KOPT-K1 (cell line): ENCODE measurements around the gene TMEM174.

Experiments used
- H3K27ac ChIP-seq: fragments of 200-600 bp; sonication (generic); 2 replicates; pipeline ENCODE4 v1.5.1; 2016; ENCODE audit warnings: antibody characterized with exemption, mild to moderate bottlenecking, low read depth, low read length; ENCODE audit not compliant: poor library complexity, severe bottlenecking
- H3K36me3 ChIP-seq: fragments of 200-600 bp; sonication (generic); 2 replicates; pipeline ENCODE4 v1.5.1; 2017; ENCODE audit warnings: antibody characterized with exemption, mild to moderate bottlenecking, low read length, moderate library complexity; ENCODE audit not compliant: insufficient read depth
- H3K9me3 ChIP-seq: fragments of 200-600 bp; sonication (generic); 2 replicates; pipeline ENCODE4 v1.5.1; 2017; ENCODE audit warnings: antibody characterized with exemption, low read length, mild to moderate bottlenecking; ENCODE audit not compliant: insufficient read depth, poor library complexity, severe bottlenecking

Gene TMEM174

GRCh38 chr5:73172951-73173350, at the start of gene TMEM174:
Gene TMEM174 (plus strand): TSS chr5:73173193. CDS start chr5:73173244, 51 bp downstream.
- no peak within 1 kb of the TSS for H3K27ac ChIP-seq
- H3K9me3 ChIP-seq, result no peaks in the 10 kb centered on the region
- H3K36me3 ChIP-seq, result no peaks in the 10 kb centered on the region

- Histone ChIP-seq H3K9me3 (no peaks in the 10 kb centered on the region), H3K36me3 (no peaks in the 10 kb centered on the region), H3K27ac (no peak overlapping the region)
Observed at GRCh38 chr5:73125289-73125688, 47.7 kb upstream of the TMEM174 start.

GRCh38 chr5:73126381-73126780, 46.6 kb upstream of the TMEM174 start:
- H3K36me3 ChIP-seq, result no peaks in the 10 kb centered on the region
- H3K27ac ChIP-seq, result no peak overlapping the region
- H3K9me3 ChIP-seq, result no peaks in the 10 kb centered on the region

- no peaks in the 10 kb centered on the region for H3K9me3 ChIP-seq
- no peaks in the 10 kb centered on the region for H3K36me3 ChIP-seq
- no peak overlapping the region for H3K27ac ChIP-seq
Observed at GRCh38 chr5:73126957-73127356, 46.0 kb upstream of the TMEM174 start.

GRCh38 chr5:73129143-73129542, 43.9 kb upstream of the TMEM174 start:
- Histone ChIP-seq H3K9me3 (no peaks in the 10 kb centered on the region), H3K36me3 (no peaks in the 10 kb centered on the region), H3K27ac (no peak overlapping the region)

- Histone ChIP-seq H3K36me3 (no peaks in the 10 kb centered on the region), H3K27ac (no peak overlapping the region), H3K9me3 (no peaks in the 10 kb centered on the region)
Observed at GRCh38 chr5:73130811-73131210, 42.2 kb upstream of the TMEM174 start.

GRCh38 chr5:73131711-73132425, 41.1 kb upstream of the TMEM174 start:
- Histone ChIP-seq H3K36me3 (no peaks in the 10 kb centered on the region), H3K9me3 (no peaks in the 10 kb centered on the region), H3K27ac (no peak overlapping the region)

- no peaks in the 10 kb centered on the region for H3K36me3 ChIP-seq
- no peak overlapping the region for H3K27ac ChIP-seq
Observed at GRCh38 chr5:73132759-73133158, 40.2 kb upstream of the TMEM174 start.

GRCh38 chr5:73135021-73135420, 38.0 kb upstream of the TMEM174 start:
- H3K36me3 ChIP-seq, result no peaks in the 10 kb centered on the region
- no peak overlapping the region for H3K27ac ChIP-seq
- no peaks in the 10 kb centered on the region for H3K9me3 ChIP-seq

More at GRCh38 chr5:73132759-73133158, 40.2 kb upstream of the TMEM174 start:
- no peaks in the 10 kb centered on the region for H3K9me3 ChIP-seq

GRCh38 chr5:73135429-73136054, 37.5 kb upstream of the TMEM174 start:
- Histone ChIP-seq H3K36me3 (no peaks in the 10 kb centered on the region), H3K27ac (no peak overlapping the region)

GRCh38 chr5:73136055-73136562, 36.9 kb upstream of the TMEM174 start:
- Histone ChIP-seq H3K9me3 (no peaks in the 10 kb centered on the region), H3K27ac (no peak overlapping the region), H3K36me3 (no peaks in the 10 kb centered on the region)

More at GRCh38 chr5:73135429-73136054, 37.5 kb upstream of the TMEM174 start:
- H3K9me3 ChIP-seq, result no peaks in the 10 kb centered on the region

GRCh38 chr5:73137563-73138530, 35.1 kb upstream of the TMEM174 start:
- no peaks in the 10 kb centered on the region for H3K9me3 ChIP-seq
- H3K36me3 ChIP-seq, result no peaks in the 10 kb centered on the region
- no peak overlapping the region for H3K27ac ChIP-seq

GRCh38 chr5:73139485-73139884, 33.5 kb upstream of the TMEM174 start:
- H3K27ac ChIP-seq, result no peak overlapping the region
- no peaks in the 10 kb centered on the region for H3K9me3 ChIP-seq
- no peaks in the 10 kb centered on the region for H3K36me3 ChIP-seq

- H3K36me3 ChIP-seq, result no peaks in the 10 kb centered on the region
Observed at GRCh38 chr5:73140801-73141200, 32.2 kb upstream of the TMEM174 start.

GRCh38 chr5:73142035-73142434, 31.0 kb upstream of the TMEM174 start:
- Histone ChIP-seq H3K36me3 (no peaks in the 10 kb centered on the region), H3K9me3 (no peaks in the 10 kb centered on the region), H3K27ac (no peak overlapping the region)

More at GRCh38 chr5:73140801-73141200, 32.2 kb upstream of the TMEM174 start:
- Histone ChIP-seq H3K27ac (no peak overlapping the region), H3K9me3 (no peaks in the 10 kb centered on the region)
